ENCODE measurements around the gene CRACR2A.

CRACR2A gene

GRCh38 chr12:3666441-3666840, 86.5 kb downstream of the CRACR2A start:
- TF ChIP-seq SIN3A (IDR thresholded peaks at IDR 0.05; ENCODE audit: borderline replicate concordance, insufficient read depth, low read length), result no peak
- no peak for TF ChIP-seq FOXP2 (optimal IDR thresholded peaks at IDR 0.05; ENCODE audit: borderline replicate concordance, extremely low read depth, extremely low read length, insufficient read depth)
- no peak for TF ChIP-seq TAF1 (IDR thresholded peaks at IDR 0.05; ENCODE audit: borderline replicate concordance, insufficient read depth, low read length)
- no peak for TF ChIP-seq REST (IDR thresholded peaks at IDR 0.05; ENCODE audit: insufficient read depth in 1 of 2, low read depth in 2 of 2, low read length in 2 of 2)
- no peak for TF ChIP-seq POLR2AphosphoS5 (IDR thresholded peaks at IDR 0.05; ENCODE audit: low read depth, low read length)

GRCh38 chr12:3662521-3662921, 90.4 kb downstream of the CRACR2A start:
- TF ChIP-seq TAF1 (IDR thresholded peaks at IDR 0.05; ENCODE audit: borderline replicate concordance, insufficient read depth, low read length), result no peak

- TF ChIP-seq REST (IDR thresholded peaks at IDR 0.05; ENCODE audit: insufficient read depth in 1 of 2, low read depth in 2 of 2, low read length in 2 of 2), result no peak
- no peak for TF ChIP-seq SIN3A (IDR thresholded peaks at IDR 0.05; ENCODE audit: borderline replicate concordance, insufficient read depth, low read length)
- TF ChIP-seq POLR2AphosphoS5 (IDR thresholded peaks at IDR 0.05; ENCODE audit: low read depth, low read length), result no peak
- no peak for TF ChIP-seq TAF1 (IDR thresholded peaks at IDR 0.05; ENCODE audit: borderline replicate concordance, insufficient read depth, low read length)
- TF ChIP-seq FOXP2 (optimal IDR thresholded peaks at IDR 0.05; ENCODE audit: borderline replicate concordance, extremely low read depth, extremely low read length, insufficient read depth), result no peak
Measured at GRCh38 chr12:3661028-3661427, 91.9 kb downstream of the CRACR2A start.

- TF ChIP-seq REST (IDR thresholded peaks at IDR 0.05; ENCODE audit: insufficient read depth in 1 of 2, low read depth in 2 of 2, low read length in 2 of 2) (no peak), POLR2AphosphoS5 (IDR thresholded peaks at IDR 0.05; ENCODE audit: low read depth, low read length) (no peak), FOXP2 (optimal IDR thresholded peaks at IDR 0.05; ENCODE audit: borderline replicate concordance, extremely low read depth, extremely low read length, insufficient read depth) (no peak), TAF1 (IDR thresholded peaks at IDR 0.05; ENCODE audit: borderline replicate concordance, insufficient read depth, low read length) (no peak), SIN3A (IDR thresholded peaks at IDR 0.05; ENCODE audit: borderline replicate concordance, insufficient read depth, low read length) (no peak)
Measured at GRCh38 chr12:3658327-3659163, 94.4 kb downstream of the CRACR2A start.

- TF ChIP-seq POLR2AphosphoS5 (IDR thresholded peaks at IDR 0.05; ENCODE audit: low read depth, low read length), result no peak
- TF ChIP-seq SIN3A (IDR thresholded peaks at IDR 0.05; ENCODE audit: borderline replicate concordance, insufficient read depth, low read length), result no peak
- no peak for TF ChIP-seq REST (IDR thresholded peaks at IDR 0.05; ENCODE audit: insufficient read depth in 1 of 2, low read depth in 2 of 2, low read length in 2 of 2)
- no peak for TF ChIP-seq TAF1 (IDR thresholded peaks at IDR 0.05; ENCODE audit: borderline replicate concordance, insufficient read depth, low read length)
- no peak for TF ChIP-seq FOXP2 (optimal IDR thresholded peaks at IDR 0.05; ENCODE audit: borderline replicate concordance, extremely low read depth, extremely low read length, insufficient read depth)
Measured at GRCh38 chr12:3656946-3657622, 95.8 kb downstream of the CRACR2A start.
